Ascending aorta (tissue), 2 donors: ENCODE measurements around the gene BRF1. TPM values are rescaled to one million over a fixed set of nuclear protein-coding genes. Genes with fewer than 3 reads are reported as not detected.
"Not testable (repeated sequence)": the region's sequence is repeated elsewhere in the genome, so short reads cannot be mapped to it uniquely, and the experiment has no call there.

Experiments
- DNase-seq, 2 donors: peaks; one replicate each; pipeline ENCODE4 v3.0.0-alpha.2; 2019; ENCODE audit warnings: low spot score in 2 of 2
- H3K27ac ChIP-seq, 2 donors: fragments of 200-600 bp; sonication (generic); one replicate each; pipeline ENCODE4 v1.5.1; 2016 to 2017; ENCODE audit warnings: mild to moderate bottlenecking in 1 of 2
- H3K27me3 ChIP-seq: fragments of 200-600 bp; sonication (generic); one replicate; pipeline ENCODE4 v1.5.1; 2017
- H3K36me3 ChIP-seq, 2 donors: fragments of 200-600 bp; sonication (generic); one replicate each; pipeline ENCODE4 v1.5.1; 2016
- H3K4me1 ChIP-seq, 2 donors: fragments of 200-600 bp; sonication (generic); one replicate each; pipeline ENCODE4 v1.5.1; 2016 to 2017; ENCODE audit warnings: mild to moderate bottlenecking in 1 of 2
- H3K4me3 ChIP-seq, 2 donors: fragments of 200-600 bp; sonication (generic); one replicate each; pipeline ENCODE4 v1.5.1; 2016 to 2017; ENCODE audit warnings: mild to moderate bottlenecking in 1 of 2
- H3K9me3 ChIP-seq, 2 donors: fragments of 200-600 bp; sonication (generic); one replicate each; pipeline ENCODE4 v1.5.1; 2016
- CTCF ChIP-seq, 3 experiments: fragments of 200-600 bp in 2 of 3; fragments of 450-650 bp in 1 of 3; sonication (generic) in 2 of 3; IDR thresholded peaks; one replicate each; pipeline ENCODE4 v1.5.1; 2016 to 2019; ENCODE audit warnings: antibody characterized with exemption in 3 of 3, mild to moderate bottlenecking in 1 of 3, moderate library complexity in 1 of 3
- intact Hi-C: fragments of 100-400 bp; cut with DNase I; formaldehyde crosslinking; loops from one replicate; pipeline ENCODE4 v1.15.1; 2023
- total RNA-seq: library from RNA; depleted of rRNA; stranded (reverse); fragments of >200 nt; gene quantifications from one replicate; pipeline ENCODE4 v1.1.0, GENCODE V29; 2016

The BRF1 gene
- total RNA-seq, 1 donor from 2014 or later = 60.9 TPM

GRCh38 chr14:105282098-105282725 lies 18.6 kb downstream of the BRF1 start:
- no peak overlapping the region for H3K4me3 ChIP-seq
- TF ChIP-seq CTCF (IDR thresholded peaks at IDR 0.05) = no peak
- H3K27me3 ChIP-seq = no peaks in the 10 kb centered on the region
- H3K27ac ChIP-seq = no peak overlapping the region
- H3K4me1 ChIP-seq = peaks cover 0 to 4% of the 10 kb centered on the region in 2 donors
- H3K9me3 ChIP-seq = no peaks in the 10 kb centered on the region
- no peak for DNase-seq
- intact Hi-C loops = no loop called here
- H3K36me3 ChIP-seq = peaks cover 8 to 11% of the 10 kb centered on the region in 2 donors

GRCh38 chr14:105281371-105282097 lies 19.3 kb downstream of the BRF1 start:
- intact Hi-C loops = loop anchor here (2.0 kb wide), 1 partner anchor 79 kb away; no protein-coding TSS in a partner anchor
- Histone ChIP-seq H3K4me3 (no peak overlapping the region), H3K9me3 (no peaks in the 10 kb centered on the region), H3K4me1 (peaks cover 0 to 4% of the 10 kb centered on the region in 2 donors), H3K36me3 (peaks cover 8 to 11% of the 10 kb centered on the region in 2 donors), H3K27ac (no peak overlapping the region), H3K27me3 (no peaks in the 10 kb centered on the region)
- DNase-seq = no peak
- peak; percentile 11 to 54 (median 27) for TF ChIP-seq CTCF (IDR thresholded peaks at IDR 0.05)

DNA sequence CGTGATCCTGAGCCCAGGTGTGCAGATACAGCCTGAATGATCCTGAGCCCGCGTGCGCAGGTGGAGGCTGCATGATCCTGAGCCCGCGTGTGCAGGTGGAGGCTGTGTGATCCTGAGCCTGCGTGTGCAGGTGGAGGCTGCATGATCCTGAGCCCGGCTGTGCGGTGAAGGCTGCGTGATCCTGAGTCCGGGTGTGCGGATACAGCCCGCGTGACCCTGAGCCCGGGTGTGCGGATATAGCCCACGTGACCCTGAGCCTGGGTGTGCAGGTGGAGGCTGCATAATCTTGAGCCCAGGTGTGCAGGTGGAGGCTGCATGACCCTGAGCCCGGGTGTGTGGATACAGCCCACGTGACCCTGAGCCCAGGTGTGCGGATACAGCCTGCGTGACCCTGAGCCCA lies 20.3 kb downstream of the BRF1 start:
- intact Hi-C loops = loop anchor here (2.0 kb wide), 1 partner anchor 78 kb away; no protein-coding TSS in a partner anchor
- no peak overlapping the region for H3K27ac ChIP-seq
- no peaks in the 10 kb centered on the region for H3K27me3 ChIP-seq
- TF ChIP-seq CTCF (IDR thresholded peaks at IDR 0.05) = no peak
- peaks cover 0 to 4% of the 10 kb centered on the region in 2 donors for H3K4me1 ChIP-seq
- H3K36me3 ChIP-seq = peaks cover 8% of the 10 kb centered on the region in 2 donors
- no peak for DNase-seq
- H3K4me3 ChIP-seq = no peak overlapping the region
- no peaks in the 10 kb centered on the region for H3K9me3 ChIP-seq

DNA sequence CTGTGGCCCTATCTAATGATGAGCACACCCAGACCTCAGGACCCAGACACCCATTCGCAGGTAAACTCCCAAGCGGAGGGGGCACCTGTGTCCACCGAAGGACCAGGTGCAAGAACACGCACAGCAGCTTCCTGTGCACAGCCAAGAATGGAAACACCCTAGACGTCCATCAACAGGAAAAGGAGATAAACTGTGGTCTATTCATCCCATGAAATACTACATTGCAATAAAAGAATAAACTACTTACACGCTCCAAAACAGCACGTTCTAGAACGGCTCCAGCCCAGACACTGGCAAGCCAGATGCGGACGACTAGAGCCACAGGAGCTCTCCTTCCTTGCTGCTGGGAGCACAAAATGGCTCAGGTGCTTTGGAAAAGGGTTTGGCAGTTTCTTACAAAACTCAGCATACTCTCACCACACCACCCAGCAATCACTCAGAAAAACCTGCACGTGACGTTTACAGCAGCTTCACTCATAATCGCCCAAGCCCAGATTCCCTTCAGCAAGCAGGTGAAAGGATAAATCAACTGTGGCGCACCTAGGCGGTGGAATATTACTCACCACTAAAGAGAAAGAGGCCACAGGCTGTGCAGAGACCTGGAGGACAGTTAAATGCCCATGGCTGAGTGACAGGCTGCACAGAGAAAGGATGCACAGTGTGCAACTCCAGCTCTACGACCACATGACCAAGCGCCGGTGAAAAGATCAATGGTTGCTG lies 21.0 kb downstream of the BRF1 start:
- no peak for DNase-seq
- H3K27ac ChIP-seq = no peak overlapping the region
- H3K4me1 ChIP-seq = peaks cover 0 to 4% of the 10 kb centered on the region in 2 donors
- H3K27me3 ChIP-seq = no peaks in the 10 kb centered on the region
- H3K9me3 ChIP-seq = no peaks in the 10 kb centered on the region
- intact Hi-C loops = loop anchor here (2.0 kb wide), 1 partner anchor 77 kb away; no protein-coding TSS in a partner anchor
- peaks cover 4 to 8% of the 10 kb centered on the region in 2 donors for H3K36me3 ChIP-seq
- H3K4me3 ChIP-seq = no peak overlapping the region
- TF ChIP-seq CTCF (IDR thresholded peaks at IDR 0.05) = no peak

GRCh38 chr14:105277448-105277847 lies 23.4 kb downstream of the BRF1 start:
- intact Hi-C loops, H3K27ac ChIP-seq, DNase-seq: not testable (repeated sequence)

More at GRCh38 chr14:105277448-105277847, 23.4 kb downstream of the BRF1 start:
- not testable (repeated sequence) for H3K36me3 ChIP-seq, H3K9me3 ChIP-seq, H3K4me3 ChIP-seq, H3K27me3 ChIP-seq, H3K4me1 ChIP-seq
